LoVo (cell line): Measurements from ENCODE around the gene SMCP.

Experiments used
- DNase-seq: peaks from one replicate; pipeline ENCODE4 v3.0.0-alpha.2; 2016; ENCODE audit warnings: low spot score

Gene SMCP

DNA sequence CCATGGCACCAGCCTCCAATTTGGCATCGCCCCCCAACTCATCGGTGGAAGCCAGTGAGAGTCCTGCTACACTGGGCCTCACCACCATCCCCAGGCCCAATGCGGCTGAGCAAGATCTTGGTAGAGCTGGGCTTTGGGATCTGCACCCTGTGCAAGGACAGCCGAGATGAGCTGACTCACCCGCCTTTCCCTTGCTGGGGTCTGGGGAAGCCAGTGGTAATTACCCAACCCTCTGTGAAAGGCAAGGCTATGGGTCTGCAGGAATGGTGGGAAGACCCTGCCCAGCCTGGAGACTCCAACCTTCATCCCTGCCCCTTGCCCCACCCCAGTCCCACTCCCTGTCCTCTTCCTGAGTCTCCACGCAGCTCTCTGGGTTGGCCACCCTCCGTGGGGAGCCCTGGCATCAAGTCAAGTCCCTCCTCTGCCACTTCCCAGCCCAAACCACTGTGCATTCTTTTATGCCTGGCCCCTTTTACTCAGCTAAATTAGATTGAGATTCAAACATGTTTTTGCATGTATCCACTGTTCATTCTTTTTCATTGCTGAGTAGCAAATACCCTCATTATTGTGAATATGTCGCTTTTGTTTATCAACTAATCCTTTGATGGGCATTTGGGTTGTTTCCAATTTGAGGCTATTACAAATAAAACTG, 8.8 kb downstream of the SMCP start:
- DNase-seq = no peak

DNA sequence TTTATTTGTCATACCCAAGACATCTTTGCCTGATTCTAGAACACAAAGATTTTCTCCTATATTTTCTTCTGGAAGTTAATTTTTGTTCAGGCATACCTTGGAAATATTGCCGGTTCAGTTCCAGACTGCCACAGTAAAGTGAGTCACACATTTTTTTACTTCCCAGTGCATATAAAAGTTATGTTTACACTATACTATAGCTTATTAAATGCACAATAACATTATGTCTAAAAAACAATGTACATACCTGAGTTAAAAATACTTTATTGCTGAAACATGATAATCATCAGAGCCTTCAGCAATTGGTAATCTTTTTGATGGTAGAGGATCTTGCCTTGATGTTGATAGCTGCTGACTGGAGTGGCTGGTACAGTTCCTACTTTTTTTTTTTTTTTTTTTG, 10.0 kb downstream of the SMCP start:
- DNase-seq = peak; percentile 11

DNA sequence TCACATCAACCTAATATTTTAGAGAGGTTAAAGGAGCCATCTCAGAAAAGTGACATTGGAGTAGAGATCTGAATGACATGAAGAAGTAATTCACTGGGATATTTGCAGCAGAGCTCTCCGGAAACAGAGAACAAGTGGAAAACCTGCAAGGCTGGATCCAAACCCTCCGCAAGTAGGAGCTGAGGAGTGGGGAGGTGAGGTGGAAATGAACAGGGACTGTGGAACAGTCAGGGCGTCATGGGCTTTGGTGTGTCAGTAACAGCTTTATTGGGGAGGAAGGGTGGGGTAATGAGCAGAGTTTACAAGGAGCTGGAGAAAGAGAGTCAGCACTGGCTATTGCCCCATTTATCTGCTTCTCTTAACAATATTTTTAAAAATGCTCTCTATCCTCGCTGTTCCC, 20.9 kb downstream of the SMCP start:
- no peak for DNase-seq

DNA sequence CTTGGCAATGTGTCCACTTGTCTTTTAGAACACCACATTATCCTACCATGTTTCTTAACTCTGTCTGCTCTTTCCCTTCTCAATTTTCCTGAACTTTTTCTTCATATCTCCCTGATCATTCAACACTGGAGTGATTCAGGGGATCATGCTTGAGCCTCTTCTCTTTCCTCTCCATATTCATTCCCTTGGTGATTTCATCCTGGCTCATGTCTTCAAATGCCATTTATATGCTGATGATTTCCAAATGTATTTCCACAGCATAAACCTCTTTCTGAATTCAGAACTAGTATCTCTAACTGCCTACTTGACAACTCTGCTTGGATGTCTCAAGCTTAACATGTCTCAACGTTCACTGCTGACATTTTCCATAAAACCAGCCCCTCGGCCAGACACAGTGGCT, 21.8 kb downstream of the SMCP start:
- DNase-seq = no peak

DNA sequence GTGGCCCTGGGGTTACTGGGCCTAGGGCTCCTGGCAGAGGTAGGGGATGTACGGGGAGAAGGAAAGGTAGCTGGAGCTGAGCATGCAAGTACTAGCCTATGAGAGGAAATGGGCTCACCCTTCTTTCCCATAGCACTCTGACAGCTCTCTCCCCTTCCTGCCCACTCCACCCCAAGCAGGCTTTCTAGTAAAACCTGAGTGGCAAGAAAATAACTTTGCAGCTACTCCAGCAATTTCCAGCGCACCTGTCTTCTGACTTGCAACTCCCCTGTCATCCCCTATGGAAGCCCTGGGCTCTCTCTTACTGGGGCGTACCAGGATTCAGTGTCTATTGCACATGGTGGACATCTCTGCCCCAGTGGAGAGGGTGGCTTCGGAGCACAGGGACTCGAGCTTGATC, 23.5 kb downstream of the SMCP start:
- no peak for DNase-seq

DNA sequence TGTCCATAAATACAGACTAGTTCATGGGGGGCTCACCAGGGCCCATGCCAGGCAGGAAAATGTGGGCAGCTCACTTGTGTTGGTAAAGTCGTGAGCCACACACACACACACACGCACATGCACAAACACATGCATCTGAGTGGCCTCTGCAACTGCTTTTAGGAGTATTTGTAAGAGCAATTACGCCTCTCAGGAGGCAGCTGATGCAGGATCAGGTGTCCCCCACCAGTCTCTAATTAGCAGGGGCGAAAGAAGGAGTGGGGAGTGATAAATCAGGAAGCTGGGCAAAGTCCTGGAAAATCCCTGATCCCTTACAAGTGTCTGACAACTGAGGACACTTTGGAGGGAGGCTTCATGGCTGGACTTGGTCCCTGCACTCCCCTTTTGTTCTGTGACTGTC, 24.5 kb downstream of the SMCP start:
- DNase-seq = no peak

DNA sequence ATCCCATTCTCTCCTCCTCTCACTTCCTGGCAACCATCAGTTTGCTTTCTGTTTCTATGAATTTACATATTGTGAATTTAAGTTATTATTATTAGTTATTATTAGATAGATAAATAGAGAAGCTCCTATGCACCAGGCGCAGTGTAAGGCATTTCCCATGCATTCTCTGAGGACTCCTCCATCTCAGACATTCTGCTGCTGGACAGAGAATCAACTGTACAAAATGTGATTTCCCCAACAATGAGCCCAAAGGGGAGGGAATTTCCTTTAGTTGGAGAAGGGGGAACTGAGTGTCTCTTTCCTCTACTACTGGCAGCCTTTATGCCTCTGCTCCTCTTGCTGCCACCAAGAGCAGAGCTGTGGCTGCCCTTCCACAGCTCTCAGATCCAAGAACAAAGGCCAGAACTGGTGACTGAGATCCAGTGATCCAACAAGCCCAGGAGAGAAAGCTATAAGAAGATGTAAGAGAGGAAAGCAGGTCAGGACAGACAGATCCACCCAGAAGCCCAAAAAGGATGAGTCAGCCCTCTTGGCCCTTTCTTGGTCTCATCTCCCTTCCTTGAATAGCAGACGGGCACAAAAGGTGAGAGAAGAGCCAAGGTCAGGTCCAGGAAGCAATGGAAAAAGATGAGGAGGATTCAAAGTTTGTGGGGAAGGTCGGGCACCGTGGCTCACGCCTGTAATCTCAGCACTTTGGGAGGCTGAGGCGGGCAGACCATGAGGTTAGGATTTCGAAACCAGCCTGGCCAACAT, 26.7 kb downstream of the SMCP start:
- DNase-seq = no peak

DNA sequence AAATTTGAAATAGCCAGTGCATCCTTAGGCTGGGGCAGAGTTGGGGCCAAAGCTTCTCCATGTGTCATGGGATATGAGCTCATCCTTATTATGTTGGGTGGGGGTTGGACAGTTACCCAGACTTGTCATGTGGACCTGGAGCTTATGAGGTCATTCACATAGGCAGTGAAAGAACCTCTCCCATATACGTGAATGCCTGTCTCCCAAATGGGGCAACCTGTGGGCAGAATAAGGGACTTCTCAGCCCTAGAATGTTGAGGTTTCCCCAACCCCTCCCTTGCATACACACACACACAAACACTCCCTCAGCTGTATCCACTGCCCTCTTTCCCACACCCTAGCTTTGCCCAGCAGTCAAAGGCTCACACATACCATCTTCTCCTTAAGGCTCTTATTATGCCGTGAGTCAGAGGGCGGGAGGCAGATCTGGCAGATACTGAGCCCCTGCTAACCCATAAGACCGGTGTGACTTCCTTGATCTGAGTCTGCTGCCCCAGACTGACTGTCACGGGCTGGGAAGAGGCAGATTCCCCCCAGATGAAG, 28.0 kb downstream of the SMCP start:
- peak; percentile 45 for DNase-seq

DNA sequence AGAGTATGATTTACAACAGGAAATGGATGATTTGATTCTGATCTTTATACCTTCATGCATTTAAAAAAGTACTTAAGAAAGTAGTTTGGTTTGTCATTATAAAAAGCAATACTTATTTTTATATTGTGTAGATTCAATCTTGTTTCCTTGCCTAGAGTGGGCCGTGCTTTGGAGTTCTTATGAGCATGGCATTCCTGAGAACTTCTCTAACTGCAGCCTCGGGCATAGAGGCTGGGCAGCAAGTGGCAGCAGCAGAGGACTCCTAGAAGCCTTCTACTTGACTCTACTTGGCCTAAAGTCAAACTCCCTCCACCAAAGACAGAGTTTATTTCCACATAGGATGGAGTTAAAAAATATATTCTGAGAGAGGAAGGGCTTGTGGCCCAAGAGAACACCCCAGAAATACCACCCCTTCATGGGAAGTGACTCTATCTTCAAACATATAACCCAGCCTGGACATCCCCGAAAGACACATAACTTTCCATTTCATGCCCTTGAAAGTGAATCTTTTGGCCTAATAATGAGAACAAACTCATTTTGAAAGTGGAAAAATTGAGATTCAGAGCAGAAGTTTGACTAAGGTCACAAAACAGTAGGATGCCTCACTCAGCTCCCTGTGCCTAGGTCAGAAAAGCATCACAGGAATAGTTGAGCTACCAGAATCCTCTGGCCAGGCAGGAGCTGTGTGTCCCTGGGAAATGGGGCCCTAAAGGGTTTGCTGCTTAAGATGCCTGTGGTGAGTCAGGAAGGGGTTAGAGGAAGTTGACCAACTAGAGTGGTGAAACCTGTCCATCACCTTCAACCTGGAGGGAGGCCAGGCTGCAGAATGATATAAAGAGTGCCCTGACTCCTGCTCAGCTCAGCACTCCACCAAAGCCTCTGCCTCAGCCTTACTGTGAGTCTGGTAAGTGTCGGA, 29.8 kb downstream of the SMCP start, which contains the start of gene IVL:
Gene IVL, plus strand, starts transcription at position 861 of the 916 bp plus-strand sequence. CDS start 1,252 bp downstream, outside the sequence.
- no peak for DNase-seq

DNA sequence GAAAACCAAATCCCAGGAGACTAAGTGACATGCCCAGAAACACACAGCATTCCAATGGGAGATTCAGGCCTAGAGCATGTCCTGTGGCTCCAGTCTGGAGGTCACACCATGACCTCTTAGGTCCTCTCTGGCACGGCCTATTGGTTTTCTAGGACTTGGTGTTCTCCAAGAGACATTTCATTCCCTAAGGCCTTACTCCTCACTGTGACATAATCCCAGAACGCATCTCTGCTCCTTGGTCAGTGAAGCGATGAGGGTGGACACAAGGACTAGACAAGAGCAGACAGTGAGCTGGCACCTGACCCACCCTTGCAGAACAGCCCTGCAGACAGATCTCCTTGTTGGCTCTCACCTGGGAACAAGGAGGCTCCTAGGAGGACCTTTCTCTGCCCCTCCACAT, 31.1 kb downstream of the SMCP start:
- DNase-seq = no peak

DNA sequence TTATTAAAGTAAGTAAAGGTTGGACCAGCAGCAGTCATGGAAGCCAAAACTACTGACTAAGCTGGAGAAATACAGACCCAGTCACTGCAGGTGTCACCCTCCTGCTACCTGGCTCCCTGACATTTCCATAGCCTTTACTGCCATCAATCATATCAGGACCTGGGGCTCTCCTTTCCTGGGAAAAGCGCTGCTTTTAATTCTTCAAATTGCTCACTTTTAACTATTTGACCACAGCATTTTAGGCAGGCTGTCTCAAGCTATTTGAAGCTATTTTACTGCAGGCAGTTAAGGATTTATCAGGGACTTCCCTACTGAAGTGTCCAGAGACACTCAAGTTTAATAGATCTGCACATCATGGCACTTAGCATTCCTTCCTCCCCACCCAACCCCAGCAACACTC, 34.3 kb downstream of the SMCP start:
- no peak for DNase-seq

DNA sequence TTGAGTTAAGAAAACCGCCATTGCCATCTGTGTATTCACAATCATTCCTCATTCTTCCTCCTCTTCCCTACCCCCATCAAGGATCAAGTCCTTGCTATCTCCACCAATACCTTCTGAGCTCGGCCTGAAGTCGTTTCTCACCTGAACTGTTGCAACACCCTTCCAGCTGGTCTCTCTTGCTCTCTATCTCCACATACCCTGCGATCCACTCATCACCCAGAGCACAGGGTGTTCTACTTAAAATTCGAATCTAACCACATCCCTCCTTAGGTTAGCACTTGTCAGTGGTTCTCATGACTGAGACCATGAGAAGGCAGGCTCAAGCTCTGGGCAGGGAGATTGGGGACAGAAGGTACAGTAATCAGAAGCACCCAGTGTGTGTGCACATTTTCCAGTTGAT, 34.8 kb downstream of the SMCP start:
- DNase-seq = no peak

DNA sequence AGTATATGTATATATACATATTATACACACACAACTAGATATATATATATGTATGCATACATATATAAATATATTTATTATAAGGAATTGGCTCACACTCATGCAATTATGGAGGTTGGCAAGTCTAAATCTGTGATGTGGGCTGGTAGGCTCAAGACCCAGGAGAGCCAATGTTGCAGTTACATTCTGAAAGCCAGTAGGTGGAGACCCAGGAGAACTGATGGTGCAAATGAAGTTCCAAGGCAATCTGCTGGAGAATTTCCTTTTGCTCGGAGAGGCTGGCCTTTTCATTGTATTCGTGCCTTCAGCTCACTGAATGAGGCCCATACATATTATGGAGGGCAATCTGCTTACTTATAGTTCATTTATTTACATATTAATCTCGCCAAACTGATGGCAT, 39.7 kb downstream of the SMCP start:
- no peak for DNase-seq

DNA sequence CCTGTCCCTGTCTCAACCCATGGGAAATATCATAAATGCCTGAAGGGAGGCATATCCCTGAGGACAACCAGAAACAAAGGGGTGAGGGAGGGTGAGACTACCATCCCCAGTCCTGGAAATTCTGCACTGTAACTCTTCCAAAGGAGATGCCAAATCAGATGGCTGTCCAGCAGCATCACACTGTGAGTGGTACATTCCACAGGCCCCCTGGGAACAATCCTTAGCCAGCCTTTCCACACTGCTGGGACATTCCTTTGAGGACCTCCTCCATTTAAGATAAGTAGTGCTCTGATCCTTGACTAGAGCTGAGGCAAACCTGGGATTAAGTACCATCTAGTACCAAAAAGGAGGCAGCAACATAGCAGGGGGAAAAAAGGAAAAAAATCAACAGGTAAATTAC, 40.9 kb downstream of the SMCP start:
- DNase-seq = no peak

DNA sequence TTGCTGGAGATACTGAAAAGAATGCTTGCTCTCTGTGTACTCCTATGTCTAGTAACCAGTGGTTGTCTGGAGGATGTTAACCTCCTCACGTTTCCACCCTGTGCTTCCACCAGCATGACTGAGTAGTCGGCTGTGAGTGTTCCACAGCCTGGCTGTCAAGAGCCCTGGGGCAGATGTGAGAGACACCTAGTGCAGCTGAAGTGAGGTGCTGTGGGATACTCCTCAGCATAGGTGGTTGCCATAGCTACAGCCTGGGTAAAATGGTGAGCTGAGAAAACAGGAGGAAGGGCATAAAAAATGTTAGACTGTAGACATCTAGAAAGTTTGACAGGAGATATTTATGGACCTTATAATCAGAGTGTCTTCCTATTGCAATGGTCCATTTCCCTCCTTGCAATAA, 46.1 kb downstream of the SMCP start:
- DNase-seq = no peak

DNA sequence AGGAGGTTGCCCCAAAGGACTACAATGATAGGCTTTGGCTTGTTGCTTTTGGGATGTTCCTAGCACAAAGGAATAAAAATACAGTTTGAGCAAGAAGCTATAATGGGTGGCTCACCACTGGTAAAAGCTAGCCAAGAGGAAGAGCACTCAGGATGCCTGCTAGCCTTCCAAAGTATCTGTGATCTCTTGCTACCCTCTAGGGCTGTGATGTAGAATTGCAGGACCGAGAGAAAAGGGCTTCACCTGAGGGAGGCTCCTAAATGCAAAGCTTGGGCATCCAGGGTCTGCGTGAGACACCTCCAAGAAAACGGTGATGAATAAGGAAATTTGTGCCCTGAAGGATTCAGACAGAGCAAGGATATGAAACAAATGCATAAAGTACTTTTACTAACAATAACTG, 48.0 kb downstream of the SMCP start:
- DNase-seq = peak; percentile 43

DNA sequence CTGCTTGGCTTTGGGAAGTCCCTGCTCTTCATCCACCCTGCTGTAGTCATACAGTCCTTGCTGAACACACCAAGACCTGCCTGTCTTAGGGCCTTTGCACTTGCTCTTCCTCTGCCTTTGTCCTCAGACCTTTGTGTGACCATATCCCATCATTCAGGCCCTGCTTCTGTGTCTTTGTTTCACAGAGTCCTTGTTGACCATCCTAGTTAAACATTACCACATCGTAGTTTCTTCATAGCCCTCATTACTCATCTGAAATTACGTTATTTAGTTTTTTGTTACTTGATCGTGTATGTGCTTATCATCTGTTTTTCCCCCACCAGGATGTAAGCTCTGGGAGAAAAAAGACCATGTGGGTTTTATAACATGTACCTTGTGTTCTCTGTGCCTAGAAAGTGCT, 50.5 kb downstream of the SMCP start:
- no peak for DNase-seq

DNA sequence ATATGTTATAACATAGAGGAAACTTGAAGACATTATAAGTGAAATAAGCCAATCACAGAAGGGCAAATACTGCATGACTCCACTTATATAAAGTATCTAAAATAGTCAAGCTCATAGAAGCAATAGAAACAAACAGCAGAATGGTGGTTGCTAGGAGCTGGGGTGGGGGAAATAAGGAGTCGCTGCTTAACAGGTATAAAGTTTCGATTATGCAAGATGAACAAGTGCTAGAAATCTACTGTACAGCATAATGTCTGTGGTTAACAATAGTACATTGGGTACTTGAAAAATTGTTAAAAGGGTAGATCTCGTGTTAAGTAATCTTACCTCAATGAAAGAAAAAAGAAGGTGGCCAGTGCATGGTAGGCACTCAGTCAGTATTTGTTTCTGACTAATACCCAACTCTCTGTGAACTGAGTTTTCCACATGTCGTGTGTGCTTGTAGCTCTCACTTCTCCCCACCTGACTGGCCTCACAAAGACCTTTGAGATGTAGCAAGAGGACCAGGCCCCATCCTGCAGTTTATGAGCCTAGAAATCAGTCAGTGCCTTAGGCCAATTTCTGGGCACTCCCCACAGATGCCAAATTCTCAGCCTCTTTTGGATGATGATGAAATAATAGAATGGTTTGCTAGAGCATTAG, 54.2 kb downstream of the SMCP start:
- DNase-seq = no peak

DNA sequence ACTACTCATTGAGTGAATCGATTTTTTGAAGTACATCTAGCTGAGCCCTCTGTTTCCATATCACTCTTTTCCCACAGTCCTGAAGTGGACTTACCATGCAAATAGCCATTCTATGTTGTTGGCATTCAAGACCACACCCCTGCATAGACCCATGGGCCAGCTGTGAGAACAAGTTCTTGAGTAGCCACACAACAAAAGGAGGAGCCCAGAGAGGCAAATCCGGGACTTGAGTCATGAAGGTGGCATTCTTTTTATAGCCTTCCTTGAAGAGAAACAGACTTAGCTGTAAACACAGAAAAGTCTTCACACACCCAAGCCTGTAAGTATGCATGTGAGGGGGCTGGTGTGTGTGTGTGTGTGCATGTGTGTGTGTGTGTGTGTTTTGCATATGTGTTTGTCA, 55.1 kb downstream of the SMCP start:
- DNase-seq = no peak
